Activated naive CD4-positive, alpha-beta T cell (primary cell): ENCODE data around the gene CIBAR2.
"Not testable (repeated sequence)": the region's sequence is repeated elsewhere in the genome, so short reads cannot be mapped to it uniquely, and the experiment has no call there.

ENCODE experiments used
- DNase-seq, 4 experiments: peaks; one replicate each; lab custom pipeline; 2025; lab: John Stamatoyannopoulos, UW

Gene CIBAR2

DNA sequence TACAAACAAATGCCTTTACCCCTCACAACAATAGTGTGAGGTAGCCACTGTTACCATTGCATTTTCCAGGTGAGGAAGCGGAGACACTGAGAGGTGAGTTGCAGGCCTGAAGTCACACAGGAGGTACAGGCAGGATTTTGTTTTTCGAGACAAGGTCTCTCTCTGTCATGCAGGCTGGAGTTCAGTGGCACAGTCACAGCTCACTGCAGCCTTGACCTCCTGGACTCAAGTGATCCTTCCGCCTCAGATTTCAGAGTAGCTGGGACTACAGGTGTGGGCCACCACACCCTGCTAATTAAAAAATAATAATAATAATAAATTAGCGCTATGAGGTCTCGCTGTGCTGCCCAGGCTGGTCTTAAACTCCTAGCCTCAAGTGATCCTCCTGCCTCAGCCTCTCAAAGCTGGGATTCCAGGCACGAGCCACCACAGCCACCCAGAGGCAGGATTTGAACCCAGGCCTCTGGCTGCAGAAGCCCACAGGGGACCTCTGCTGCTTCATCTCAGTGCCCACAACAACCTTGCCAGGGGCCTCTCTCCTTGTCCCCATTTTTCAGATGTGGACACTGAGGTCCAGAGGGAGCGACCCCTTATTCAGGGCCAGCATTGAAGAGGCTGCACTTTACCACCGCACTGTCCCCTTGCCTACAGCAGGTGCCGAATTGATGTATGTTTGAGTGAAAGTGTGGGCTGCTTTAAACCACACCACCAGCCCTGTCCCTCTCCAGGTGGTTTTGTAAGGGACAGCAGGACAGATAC lies 16.0 kb upstream of the CIBAR2 start:
- no peak for DNase-seq

DNA sequence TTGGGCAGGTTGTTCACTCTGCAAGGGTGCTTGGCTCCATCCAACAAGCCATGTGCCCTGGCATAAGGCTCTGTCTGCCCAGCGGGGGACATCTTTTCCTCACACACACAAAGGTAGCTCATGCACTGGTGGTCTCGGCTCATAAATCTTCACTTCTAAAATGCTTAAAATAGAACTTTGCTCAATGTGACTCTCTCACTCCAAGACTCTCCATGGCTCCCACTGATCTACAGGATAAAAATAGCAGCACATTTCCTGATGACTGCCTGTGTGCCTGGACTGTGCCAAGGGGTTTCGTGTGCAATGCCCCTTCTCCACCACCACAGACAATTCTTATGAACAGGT lies 15.1 kb upstream of the CIBAR2 start:
- no peak for DNase-seq

DNA sequence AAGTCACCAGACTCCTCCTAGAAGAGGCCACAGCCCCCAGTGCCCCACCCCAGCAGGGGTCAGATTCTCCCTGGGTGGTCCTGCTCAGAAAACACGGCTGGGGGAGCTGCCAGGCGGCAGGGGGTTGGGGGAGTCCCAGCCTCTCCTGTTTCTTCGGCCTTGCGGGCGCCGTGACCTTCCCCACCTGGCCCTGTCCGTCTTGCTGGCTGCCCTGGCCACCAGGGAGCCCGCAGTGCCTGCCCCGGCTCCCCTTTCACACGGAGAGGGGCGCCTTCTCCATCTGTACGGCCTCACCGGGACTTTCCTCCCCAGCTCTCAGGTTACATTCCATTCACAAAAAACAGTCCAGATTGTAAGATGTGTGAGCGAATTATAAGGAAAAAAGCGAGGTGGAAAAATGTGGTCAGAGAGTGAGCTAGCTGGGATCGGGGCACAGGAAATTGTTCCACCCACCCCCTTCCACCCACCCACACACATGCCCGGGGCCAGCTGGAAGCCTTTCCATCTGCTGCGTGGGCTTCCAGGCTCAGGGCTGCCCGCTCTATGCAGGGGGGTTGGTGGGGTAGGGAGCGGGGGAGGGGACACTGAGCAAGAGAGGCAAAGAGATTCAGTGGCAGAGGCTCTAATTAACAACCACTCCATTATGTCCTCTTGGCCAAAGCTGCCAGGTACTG lies 14.6 kb upstream of the CIBAR2 start:
- no peak for DNase-seq

DNA sequence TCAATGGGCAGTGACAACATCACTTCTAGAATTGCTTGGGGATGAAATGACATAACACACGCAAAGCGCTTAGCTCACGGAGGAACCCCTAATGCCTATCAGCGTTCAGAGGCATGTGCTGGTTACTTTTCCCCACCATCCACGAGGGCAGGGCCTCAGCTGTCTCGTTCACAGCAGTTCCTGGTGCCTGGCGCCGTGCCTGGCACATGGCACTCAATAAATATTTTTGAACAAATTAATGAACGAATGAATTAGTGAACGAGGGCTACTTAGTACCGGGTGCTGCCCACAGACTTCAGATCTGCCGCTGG lies 14.1 kb upstream of the CIBAR2 start:
- DNase-seq: no peak

DNA sequence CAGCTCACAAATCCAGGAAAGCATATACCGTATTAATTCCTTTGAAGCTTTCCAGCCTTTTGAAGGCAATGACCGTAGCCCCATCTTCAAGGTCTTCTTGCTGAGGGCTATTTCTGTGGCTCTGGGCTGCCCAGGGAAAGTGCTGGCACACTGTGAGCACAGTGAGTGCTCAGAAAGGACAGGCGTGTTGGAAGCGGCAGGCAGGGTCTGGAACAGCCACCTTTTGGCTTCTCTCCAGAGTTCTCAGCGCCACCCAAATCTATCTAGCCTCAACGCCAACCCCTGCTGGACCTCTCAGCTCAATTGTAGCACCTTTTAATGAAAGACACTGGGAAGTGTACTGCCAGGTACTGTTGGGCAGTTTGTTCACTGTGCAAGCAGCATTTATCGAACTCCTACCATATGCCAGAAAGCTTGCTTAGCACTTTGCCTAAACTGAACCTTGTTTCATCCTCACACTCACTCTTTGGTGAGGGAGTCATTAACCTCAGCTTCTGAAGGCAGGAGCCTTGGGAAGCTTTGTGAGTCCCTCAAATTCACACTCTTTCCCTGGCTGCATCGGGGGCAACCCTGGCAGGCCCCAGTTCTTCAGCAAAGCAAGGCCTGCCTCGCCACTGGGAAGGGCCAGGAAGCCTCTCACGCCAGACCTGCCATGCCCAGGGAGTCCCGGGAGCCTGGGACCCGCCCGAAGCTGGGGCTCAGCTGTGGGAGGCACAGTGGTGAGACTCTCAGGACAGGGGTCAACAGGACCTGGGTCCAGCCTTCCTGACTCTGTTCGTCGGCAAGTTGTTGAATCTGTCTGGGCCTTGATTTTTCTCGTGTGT lies 13.5 kb upstream of the CIBAR2 start:
- no peak for DNase-seq

DNA sequence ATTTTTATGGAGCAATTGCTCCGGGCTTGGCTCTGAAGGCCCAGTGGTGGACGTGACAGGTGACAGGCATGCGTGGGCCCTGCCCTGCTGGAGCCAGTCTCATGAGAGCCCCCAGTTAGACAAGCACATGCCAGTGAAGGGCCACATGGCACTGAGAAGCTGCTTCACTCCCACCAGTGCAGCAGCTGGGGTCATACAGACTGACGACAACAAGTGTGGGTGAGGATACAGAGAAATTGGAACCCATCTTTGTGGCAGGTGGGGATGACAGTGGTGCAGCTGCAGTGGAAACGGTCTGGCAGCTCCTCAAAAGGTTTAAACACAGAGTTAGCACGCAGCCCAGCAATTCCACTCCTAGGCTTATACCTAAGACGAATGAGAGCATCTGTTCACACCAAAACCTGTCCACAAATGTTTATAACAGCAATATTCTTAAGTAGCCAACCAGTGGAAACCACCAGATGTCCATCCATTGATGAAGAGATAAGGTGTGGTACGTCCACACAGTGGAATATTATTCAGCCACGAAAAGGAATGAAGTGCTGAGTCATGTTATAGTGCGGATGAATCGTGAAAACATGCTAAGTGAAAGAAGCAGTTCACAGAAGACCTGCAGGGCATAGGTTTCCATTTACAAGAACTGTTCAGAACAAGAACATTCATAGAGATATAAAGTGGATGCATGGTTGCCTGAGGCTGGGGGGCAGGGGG lies 12.5 kb upstream of the CIBAR2 start:
- no peak for DNase-seq

DNA sequence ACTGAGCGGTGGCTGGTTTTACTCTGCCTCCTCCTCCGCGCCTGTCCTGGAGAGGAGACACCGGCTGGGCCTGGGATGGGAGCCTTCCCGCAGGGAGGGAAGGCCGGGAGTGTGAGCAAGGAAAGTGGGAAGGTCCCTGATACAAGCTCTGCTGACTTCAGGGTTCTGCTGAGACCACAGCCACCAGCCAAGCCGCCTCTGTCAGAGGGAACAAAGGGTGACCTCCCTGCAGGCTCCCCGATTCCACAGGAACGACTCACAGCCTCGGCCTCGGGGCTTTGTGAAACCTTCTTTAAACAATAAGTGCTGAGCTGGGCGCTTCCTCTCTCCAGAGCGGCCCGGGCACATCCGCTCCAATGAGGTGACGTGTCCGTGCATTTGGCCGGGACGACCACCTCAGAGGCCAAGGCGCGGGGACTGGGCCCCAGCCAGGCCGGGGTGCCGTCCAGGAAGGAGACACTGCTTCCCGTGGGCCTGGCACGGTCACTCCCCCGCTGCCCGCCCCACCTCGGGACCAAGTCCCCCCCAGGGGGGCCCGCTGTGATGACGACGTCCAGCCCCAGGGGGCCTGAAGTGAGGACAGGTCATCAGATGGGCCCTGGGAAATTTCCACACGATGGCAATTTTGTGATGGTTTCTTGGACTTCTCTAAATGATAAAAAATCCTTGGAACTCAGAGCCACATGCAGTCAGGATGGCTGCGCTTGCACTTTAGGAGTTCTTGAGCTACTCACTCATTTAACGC lies 11.8 kb upstream of the CIBAR2 start:
- no peak for DNase-seq

DNA sequence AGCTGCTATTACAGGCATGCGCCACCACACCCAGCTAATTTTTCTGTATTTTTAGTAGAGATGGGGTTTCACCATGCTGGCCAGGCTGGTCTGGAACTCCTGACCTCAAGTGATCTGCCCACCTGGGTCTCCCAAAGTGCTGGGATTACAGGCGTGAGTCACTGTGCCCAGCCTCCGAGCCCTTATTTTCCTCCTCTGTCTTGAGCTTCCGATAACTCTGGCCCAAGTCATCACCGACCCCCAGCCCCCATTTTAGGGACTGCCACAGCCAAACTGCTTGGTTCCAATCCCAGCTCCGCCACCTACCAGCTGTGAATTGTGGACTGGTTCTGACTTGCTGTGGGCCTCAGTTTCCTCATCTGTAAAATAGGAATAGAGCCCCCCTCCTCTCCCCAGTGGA lies 11.2 kb upstream of the CIBAR2 start:
- DNase-seq: not testable (repeated sequence)

DNA sequence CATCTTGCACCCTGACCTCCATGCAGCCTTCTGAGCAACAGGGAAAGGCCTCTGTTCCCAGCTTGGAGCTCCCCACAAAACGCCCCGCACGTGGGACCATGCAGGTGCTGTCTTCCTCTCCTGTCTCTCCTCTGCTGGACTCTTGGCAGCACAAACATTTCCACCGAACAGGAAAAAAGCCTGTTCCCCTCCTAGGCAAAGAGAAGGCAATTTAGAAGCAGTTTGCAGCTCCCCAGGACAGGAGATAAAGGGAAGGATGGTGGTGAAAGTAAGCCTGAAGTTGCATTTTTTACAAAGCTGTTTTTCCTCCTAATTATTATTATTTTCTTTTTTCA lies 7.7 kb upstream of the CIBAR2 start:
- no peak for DNase-seq

DNA sequence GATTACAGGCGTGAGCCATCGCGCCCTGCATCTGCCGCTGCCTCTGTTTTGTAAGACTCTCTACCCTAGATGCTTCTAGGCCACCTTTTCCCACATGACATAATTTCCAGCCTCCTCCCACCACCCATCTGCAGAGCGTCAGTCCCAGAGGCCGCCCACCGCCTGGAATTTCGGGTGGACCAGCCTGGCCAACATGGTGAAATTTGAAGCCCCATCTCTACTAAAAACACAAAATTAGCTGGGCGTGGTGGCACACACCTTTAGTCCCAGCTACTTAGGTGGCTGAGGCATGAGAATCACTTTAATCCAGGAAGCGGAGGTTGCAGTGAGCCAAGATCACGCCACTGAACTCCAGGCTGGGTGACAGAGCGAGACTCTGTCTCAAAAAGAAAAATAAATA lies 5.1 kb upstream of the CIBAR2 start:
- no peak for DNase-seq

DNA sequence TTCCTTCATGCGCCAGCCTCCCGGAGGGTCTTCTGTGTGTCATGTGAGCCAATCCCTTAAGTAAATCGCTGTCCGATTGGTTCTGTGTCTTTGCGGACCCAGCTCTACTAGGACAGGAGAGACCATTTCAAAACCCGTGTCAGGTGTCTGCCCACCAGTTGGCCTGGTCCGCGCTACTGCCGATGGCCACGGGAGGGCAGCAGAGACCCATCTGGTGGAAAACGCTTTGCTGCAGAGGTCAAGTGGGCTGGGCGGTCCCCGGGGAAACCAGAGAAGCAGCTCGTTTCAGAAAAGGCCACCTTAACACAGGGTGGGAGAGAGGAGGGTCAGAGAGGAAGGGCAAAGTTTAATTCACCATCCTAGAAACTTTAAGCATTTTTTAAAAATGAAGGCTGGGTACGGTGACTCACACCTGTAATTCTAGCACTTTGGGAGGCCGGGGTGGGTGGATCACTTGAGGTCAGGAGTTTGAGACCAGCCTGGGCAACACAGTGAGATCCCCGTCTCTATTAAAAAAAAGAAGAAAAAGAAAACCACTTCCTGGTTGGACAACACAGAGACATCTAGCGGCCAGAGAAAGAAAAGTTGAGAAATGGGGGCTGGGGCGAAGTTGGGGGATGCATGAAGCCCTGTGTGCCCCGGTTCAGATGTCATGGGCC lies 2.8 kb upstream of the CIBAR2 start:
- DNase-seq: peak; percentile 56 to 77 (median 70)

DNA sequence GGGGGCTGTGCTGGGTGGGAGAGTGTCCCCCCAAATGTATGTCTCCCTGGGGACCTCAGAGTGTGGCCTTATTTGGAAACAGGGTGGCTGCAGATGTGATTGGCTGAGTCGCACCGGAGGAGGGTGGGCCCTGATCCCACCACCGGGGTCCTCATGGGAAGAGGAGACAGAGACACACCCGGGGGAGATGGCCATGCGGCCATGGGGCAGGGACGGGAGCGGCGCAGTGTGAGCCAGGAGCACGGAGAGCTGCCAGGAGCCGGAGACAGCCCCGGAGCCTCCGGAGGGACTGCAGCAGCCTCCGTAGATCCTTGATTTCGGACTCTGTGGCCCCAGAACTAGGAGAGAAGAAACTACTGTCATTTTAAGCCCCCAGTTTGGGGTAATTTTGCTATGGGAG lies 1.6 kb upstream of the CIBAR2 start:
- no peak for DNase-seq

DNA sequence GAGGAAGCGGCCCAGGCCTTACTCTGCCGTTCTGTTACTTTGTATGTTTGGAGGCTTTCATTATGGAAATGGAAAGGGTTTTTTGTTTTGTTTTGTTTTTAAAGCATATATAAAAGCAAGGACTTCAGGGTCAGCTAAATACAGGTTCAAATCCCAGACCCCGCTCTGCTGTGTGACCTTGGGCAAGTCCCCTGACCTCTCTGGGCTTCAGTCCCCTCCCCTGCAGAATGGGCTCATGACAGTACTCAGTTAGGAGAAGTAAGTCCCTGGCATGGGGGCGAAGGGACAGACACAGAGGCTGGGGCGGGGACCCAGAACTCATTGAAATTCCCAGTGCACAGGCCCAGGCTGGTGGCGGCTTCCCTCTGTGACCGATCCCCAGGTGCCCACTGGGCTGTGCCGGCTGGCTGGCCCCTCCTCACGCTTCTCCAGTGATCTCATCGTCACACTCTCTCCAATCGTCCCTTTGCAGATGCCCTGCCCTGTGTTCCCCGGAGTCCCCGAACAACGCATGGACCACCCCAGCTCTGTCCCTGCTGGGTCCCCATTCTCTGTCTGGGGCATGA lies 979 bp upstream of the CIBAR2 start:
- no peak for DNase-seq

DNA sequence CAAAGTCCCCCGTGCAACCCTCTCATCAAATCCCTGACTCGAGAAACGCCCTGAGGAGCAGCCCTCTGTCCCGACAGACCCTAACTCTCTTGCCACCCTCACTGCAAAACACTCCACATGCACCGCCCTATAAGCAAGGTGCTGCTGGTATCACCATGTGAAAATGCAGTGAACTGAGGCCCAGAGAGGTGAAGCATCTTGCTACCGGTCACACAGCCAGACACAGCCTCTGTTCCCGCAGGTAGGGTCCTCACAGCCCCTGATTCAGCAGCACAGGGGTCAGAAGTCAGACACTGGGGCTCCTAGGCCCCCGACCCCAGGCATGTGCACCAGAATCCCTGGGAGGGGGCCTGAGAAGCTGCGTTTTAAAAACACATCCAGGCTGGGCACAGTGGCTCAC lies 1.1 kb downstream of the CIBAR2 start:
- no peak for DNase-seq

DNA sequence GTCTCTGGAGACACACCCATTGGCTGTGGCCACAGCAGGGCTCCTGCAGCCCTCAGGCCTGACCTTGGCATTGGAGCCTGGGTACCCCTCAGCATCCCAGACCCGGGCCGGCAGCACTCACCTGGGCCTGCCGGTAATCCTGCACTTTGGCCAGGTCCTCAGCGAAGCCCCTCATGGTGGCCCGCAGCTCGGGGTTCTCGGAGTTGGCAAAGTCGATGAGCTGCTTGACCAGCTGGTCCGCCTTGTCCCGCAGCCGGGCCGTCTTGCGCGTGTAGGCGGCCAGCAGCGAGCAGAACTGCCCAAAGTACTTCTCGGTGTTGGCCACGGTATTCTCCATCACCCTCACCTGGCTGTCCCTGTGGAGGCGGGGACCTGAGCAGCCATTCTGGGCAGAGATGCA lies 2.2 kb downstream of the CIBAR2 start:
- no peak for DNase-seq

DNA sequence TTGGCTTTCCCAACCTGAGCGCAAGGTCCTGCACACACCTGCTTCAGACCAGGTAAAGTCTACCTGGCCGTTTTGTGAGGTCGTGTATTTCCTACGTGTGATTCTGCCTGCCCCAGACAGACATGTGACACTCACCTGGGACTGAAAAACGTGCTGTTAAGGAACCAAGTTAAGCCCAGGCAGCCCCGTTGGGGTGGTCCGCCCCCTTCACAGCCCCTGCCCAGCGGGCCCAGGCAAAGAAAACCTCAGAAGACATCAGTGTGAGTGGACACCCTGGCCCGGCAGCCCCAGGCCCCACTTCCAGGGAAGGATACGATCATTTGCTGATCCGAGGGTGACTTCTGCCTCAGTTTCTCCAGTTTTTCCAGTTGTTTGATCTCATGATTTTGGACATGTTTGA lies 4.7 kb downstream of the CIBAR2 start:
- no peak for DNase-seq

DNA sequence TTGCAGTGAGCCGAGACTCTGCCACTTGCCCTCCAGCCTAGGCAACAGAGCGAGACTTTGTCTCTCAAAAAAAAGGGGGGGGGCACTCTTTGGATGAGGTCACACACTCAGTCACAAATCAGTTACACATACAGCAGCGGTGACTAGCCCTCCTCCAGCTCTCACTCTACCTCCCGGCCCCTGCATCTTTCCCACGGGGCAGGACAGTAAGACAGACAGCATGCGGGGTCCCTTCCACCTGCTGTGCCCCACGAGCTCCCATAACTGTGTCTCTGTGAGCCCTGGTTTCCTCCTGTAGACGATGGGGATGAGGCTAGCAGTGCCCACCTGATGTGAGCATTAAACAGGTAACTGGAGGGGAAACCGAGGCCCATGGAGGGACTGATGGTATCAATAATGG lies 5.2 kb downstream of the CIBAR2 start:
- no peak for DNase-seq

DNA sequence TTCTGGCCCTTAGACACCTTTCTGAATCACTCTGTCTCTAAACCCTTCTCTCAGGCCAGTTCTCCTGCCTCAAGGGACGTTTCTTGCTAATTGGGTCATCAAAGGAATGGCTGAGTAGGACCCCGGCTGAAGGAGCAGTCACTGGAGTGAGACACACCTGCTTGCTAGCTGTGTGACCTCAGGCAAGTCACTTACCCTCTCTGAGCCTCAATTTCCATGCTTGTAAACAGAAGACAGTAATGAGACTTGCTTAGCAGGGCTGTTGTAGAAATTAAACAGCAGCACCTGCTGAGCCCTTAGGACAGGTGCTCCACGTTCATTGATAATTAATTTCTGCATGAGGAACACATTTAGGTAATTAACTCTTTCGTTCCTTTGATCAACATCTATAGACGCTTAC lies 6.8 kb downstream of the CIBAR2 start:
- no peak for DNase-seq

DNA sequence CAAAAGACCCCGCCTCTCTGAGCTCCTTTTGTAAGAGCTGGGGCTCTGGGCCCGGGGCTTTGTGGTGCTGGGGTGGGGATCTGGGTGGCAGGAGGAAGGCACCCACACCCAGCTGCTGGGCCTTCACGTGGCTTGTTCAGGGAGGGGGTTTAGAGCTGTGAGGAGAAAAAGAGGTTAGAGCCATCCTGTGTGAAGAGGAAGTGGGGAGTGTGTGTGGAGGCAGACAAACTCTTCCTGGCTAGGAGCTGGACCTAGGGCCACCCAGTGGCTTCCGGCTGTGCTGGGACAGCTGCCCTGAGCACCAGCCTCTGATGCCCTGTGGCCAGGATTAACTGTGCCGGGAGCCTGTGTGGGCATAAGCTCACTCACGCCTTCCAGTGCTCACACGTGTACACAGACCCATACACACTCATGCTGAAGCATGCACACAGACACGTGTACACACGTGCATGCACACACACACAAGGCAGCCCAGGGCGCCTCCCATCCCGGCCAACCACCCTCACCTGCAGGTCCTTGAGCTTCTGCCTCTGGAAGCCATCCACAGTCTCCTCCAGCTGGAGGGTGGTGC lies 7.4 kb downstream of the CIBAR2 start:
- peak in 1 of 4 experiments; percentile 18 for DNase-seq

DNA sequence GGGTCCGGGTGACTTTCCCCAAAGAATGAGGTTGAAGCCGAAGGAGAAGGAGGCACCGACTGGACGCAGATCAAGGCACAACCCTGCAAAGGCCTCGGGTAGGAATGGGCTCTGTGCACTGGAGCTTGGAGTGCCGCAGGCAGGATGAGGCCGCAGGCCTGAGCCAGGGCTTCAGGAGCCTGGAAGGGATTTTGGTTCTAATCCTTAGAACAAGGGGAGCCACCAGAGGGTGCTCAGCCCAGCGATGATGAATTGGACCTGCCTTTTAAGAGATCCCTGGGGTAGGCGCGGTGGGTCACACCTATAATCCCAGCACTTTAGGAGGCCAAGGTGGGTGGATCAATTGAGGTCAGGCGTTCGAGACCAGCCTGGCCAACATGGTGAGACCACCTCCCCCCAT lies 8.1 kb downstream of the CIBAR2 start:
- DNase-seq: no peak
